Osteoblast (primary cell): Measurements from ENCODE around the gene B9D2. TPM values are rescaled to one million over a fixed set of nuclear protein-coding genes. Genes with fewer than 3 reads are reported as not detected.
"Not testable (repeated sequence)": the region's sequence is repeated elsewhere in the genome, so short reads cannot be mapped to it uniquely, and the experiment has no call there.

Experiments used
- DNase-seq: peaks from one replicate; pipeline ENCODE4 v3.0.0; 2011; ENCODE audit warnings: low spot score, mixed read lengths; ENCODE audit not compliant: insufficient read length; ENCODE audit errors: missing footprints
- H2AFZ ChIP-seq: 2 replicates; pipeline ENCODE4 v1.6.0; 2011; ENCODE audit warnings: mild to moderate bottlenecking, low read length
- H3K27ac ChIP-seq: 2 replicates; pipeline ENCODE4 v1.5.1; 2011; ENCODE audit warnings: mild to moderate bottlenecking, low read depth, low read length, moderate library complexity
- H3K27me3 ChIP-seq: 2 replicates; pipeline ENCODE4 v1.6.0; 2012; ENCODE audit warnings: mild to moderate bottlenecking, control low read depth, inconsistent platforms, low read length, moderate library complexity; ENCODE audit not compliant: insufficient read depth
- H3K36me3 ChIP-seq: 2 replicates; pipeline ENCODE4 v1.5.1; 2011; ENCODE audit warnings: mild to moderate bottlenecking, low read length, control low read depth, moderate library complexity; ENCODE audit not compliant: insufficient read depth
- H3K4me1 ChIP-seq: 2 replicates; pipeline ENCODE4 v1.5.1; 2011; ENCODE audit warnings: mild to moderate bottlenecking, low read length, control low read depth, moderate library complexity; ENCODE audit not compliant: insufficient read depth
- H3K4me2 ChIP-seq: 2 replicates; pipeline ENCODE4 v1.6.0; 2011; ENCODE audit warnings: mild to moderate bottlenecking, low read length; ENCODE audit not compliant: insufficient read depth
- H3K4me3 ChIP-seq: fragments of 200-600 bp; sonication (generic); 3 replicates; pipeline ENCODE4 v1.5.1; 2012; ENCODE audit warnings: mild to moderate bottlenecking, low read length, inconsistent platforms; ENCODE audit not compliant: insufficient read depth
- H3K79me2 ChIP-seq: 2 replicates; pipeline ENCODE4 v1.6.0; 2012; ENCODE audit warnings: mild to moderate bottlenecking, low read length, control low read depth, inconsistent platforms; ENCODE audit not compliant: insufficient read depth
- H3K9me3 ChIP-seq: 2 replicates; pipeline ENCODE4 v1.5.1; 2011; ENCODE audit warnings: low read depth, low read length, control low read depth
- H4K20me1 ChIP-seq: 2 replicates; pipeline ENCODE4 v1.6.0; 2012; ENCODE audit warnings: mild to moderate bottlenecking, low read length, control low read depth; ENCODE audit not compliant: insufficient read depth
- CTCF ChIP-seq: IDR thresholded peaks from 2 replicates; pipeline ENCODE4 v1.5.1; 2011; ENCODE audit warnings: mild to moderate bottlenecking, low read depth, low read length, moderate library complexity; ENCODE audit errors: extremely low read depth
- total RNA-seq: library from RNA; depleted of rRNA; stranded (reverse); fragments of >200 nt; gene quantifications from 2 replicates; pipeline ENCODE4 v1.2.3, GENCODE V29; 2012

The B9D2 gene
- total RNA-seq, 1 donor: 6.5 TPM

DNA sequence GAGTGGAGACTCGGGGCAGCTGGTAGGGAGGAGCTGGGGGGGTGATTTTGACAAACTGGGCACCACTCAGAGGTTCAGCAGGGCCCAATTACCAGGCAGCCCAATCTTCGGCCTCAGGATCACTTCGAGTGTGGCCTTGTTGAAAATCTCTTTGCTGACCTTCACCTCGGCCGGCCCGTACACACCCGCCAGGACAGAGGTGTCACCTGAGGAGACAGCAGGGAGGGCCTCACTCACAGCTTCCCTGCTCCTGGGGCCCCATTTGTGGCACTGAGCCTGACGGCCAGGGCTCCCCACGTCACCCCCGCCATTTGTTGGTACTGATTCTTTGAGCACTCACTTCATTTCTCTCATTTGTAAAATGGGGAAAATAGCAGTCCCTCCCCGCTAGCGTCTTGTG is 28.8 kb upstream of the B9D2 start:
- Histone ChIP-seq H3K36me3 (peaks cover 12% of the 10 kb centered on the region), H3K27me3 (no peaks in the 10 kb centered on the region), H3K4me2 (no peak overlapping the region), H3K9me3 (no peaks in the 10 kb centered on the region), H4K20me1 (peaks cover 3% of the 10 kb centered on the region), H3K79me2 (peaks cover 2% of the 10 kb centered on the region), H3K4me3 (no peak overlapping the region), H3K27ac (no peak overlapping the region), H3K4me1 (peaks cover 8% of the 10 kb centered on the region), H2AFZ (no peak overlapping the region)
- DNase-seq: no peak
- no peak for TF ChIP-seq CTCF

DNA sequence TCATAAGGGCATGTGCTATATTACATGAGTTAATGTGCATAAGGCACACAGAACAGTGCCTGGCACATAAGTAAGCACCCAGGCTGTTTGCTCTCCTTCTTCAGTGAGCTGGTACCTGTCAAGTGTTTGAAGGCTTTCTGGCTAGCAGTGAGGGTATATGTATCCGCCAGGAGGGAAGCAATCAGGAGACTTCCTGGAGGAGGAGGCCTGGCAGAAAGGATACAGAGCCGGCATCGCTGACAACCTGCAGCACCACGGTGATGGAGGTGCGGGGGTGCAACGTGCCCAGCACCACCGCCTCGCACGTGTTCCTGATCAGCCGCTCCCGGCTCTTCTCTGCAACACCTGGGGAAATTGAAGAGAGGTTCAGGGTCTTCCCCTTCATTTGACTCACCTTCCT is 27.7 kb upstream of the B9D2 start:
- no peak overlapping the region for H3K4me2 ChIP-seq
- peaks cover 12% of the 10 kb centered on the region for H3K36me3 ChIP-seq
- no peaks in the 10 kb centered on the region for H3K9me3 ChIP-seq
- H2AFZ ChIP-seq: no peak overlapping the region
- no peaks in the 10 kb centered on the region for H3K79me2 ChIP-seq
- peaks cover 4% of the 10 kb centered on the region for H3K4me1 ChIP-seq
- DNase-seq: no peak
- no peaks in the 10 kb centered on the region for H3K27me3 ChIP-seq
- no peak for TF ChIP-seq CTCF
- H3K4me3 ChIP-seq: no peak overlapping the region
- no peak overlapping the region for H3K27ac ChIP-seq
- H4K20me1 ChIP-seq: peaks cover 3% of the 10 kb centered on the region

DNA sequence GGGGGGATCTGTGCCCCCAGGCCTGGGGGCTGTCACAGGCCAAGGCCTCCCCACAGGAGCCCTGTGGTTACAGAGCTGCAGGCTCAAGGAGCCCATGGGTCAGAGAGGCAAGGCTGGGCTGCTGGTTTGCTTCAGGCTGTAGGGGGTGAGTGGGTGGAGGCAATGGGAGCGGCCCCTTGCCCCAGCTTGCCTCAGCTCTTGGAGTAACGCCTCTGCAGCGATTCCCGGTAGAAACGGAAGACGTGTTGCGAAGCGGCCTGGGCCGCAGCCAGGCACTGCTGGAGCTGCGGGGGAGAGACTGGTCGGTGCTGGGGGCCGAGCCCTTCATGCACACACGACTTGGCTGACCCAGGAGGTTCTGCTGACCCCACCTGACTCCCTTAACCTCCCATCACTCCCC is 22.5 kb upstream of the B9D2 start:
- H3K27me3 ChIP-seq: no peaks in the 10 kb centered on the region
- peaks cover 3% of the 10 kb centered on the region for H4K20me1 ChIP-seq
- no peak for DNase-seq
- no peaks in the 10 kb centered on the region for H3K4me1 ChIP-seq
- no peak for TF ChIP-seq CTCF
- H3K4me3 ChIP-seq: no peak overlapping the region
- no peak overlapping the region for H3K4me2 ChIP-seq
- no peak overlapping the region for H3K27ac ChIP-seq
- peaks cover 6% of the 10 kb centered on the region for H3K36me3 ChIP-seq
- H2AFZ ChIP-seq: no peak overlapping the region
- H3K9me3 ChIP-seq: no peaks in the 10 kb centered on the region
- no peaks in the 10 kb centered on the region for H3K79me2 ChIP-seq

GRCh38 chr19:41384351-41384750 is 20.4 kb upstream of the B9D2 start:
- no peak overlapping the region for H2AFZ ChIP-seq
- H3K27me3 ChIP-seq: no peaks in the 10 kb centered on the region
- H3K9me3 ChIP-seq: no peaks in the 10 kb centered on the region
- no peak for TF ChIP-seq CTCF
- peaks cover 3% of the 10 kb centered on the region for H4K20me1 ChIP-seq
- H3K27ac ChIP-seq: no peak overlapping the region
- no peak overlapping the region for H3K4me3 ChIP-seq
- no peaks in the 10 kb centered on the region for H3K79me2 ChIP-seq
- no peak overlapping the region for H3K4me2 ChIP-seq
- no peaks in the 10 kb centered on the region for H3K36me3 ChIP-seq
- no peak for DNase-seq
- no peaks in the 10 kb centered on the region for H3K4me1 ChIP-seq

DNA sequence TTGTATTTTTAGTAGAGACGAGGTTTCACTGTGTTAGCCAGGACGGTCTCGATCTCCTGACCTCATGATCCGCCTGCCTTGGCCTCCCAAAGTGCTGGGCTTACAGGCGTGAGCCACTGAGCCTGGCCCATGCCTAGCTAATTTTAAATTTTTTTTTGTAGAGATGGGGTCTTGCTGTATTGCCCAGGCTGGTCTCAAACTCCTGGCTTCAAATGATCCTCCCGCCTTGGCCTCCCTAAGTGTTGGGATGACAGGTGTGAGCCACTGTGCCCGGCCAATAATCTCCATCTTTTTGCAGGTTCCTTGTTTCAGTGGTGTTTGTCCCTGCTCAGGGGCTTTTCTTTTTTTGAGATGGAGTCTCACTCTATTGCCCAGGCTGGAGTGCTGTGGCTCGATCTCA is 17.6 kb upstream of the B9D2 start:
- not testable (repeated sequence) for H3K79me2 ChIP-seq, H3K4me2 ChIP-seq, H3K4me1 ChIP-seq

More for the DNA sequence above, 17.6 kb upstream of the B9D2 start:
- not testable (repeated sequence) for DNase-seq, H3K9me3 ChIP-seq, H3K27ac ChIP-seq, H2AFZ ChIP-seq, H4K20me1 ChIP-seq, H3K36me3 ChIP-seq, H3K4me3 ChIP-seq, H3K27me3 ChIP-seq
